ENCODE data around the gene PRR29. TPM values are rescaled to one million over a fixed set of nuclear protein-coding genes. Genes with fewer than 3 reads are reported as not detected.
"Not testable (repeated sequence)": the region's sequence is repeated elsewhere in the genome, so short reads cannot be mapped to it uniquely, and the experiment has no call there.

PRR29 gene
- total RNA-seq, 1 experiment from 2014 or later, result not detected

GRCh38 chr17:64019551-64019961 is 21.4 kb downstream of the PRR29 start:
- not testable (repeated sequence) for H3K27me3 ChIP-seq

GRCh38 chr17:64020056-64020766 is 22.1 kb downstream of the PRR29 start, which contains the start of gene ICAM2:
ICAM2 (minus strand) TSS chr17:64020633; CDS start chr17:64006691, 13,942 bp downstream.
- no peak for DNase-seq

More at GRCh38 chr17:64019551-64019961, 21.4 kb downstream of the PRR29 start:
- DNase-seq, H3K4me3 ChIP-seq, H3K9me3 ChIP-seq, H3K36me3 ChIP-seq: not testable (repeated sequence)

GRCh38 chr17:64022611-64023063 is 24.5 kb downstream of the PRR29 start:
- 0 out of 2 replicates have a peak, but pooled peaks cover 3% of the 10 kb centered on the region for H3K27me3 ChIP-seq
- no peak for DNase-seq

More at GRCh38 chr17:64020056-64020766, 22.1 kb downstream of the PRR29 start, which contains the start of gene ICAM2:
- peaks cover 7% of the 10 kb centered on the region; the same call in 1 of the 2 replicates for H3K27me3 ChIP-seq
- no peak within 1 kb of the TSS for H3K4me3 ChIP-seq
- no peaks in the 10 kb centered on the region for H3K9me3 ChIP-seq
- H3K36me3 ChIP-seq, result no peaks in the 10 kb centered on the region

GRCh38 chr17:64024215-64024654 is 26.1 kb downstream of the PRR29 start:
- Histone ChIP-seq H3K36me3 (no peaks in the 10 kb centered on the region), H3K9me3 (no peaks in the 10 kb centered on the region), H3K4me3 (no peak overlapping the region), H3K27me3 (0 out of 2 replicates have a peak, but pooled peaks cover 3% of the 10 kb centered on the region)
- DNase-seq, result no peak

More at GRCh38 chr17:64022611-64023063, 24.5 kb downstream of the PRR29 start:
- Histone ChIP-seq H3K36me3 (no peaks in the 10 kb centered on the region), H3K9me3 (no peaks in the 10 kb centered on the region), H3K4me3 (no peak overlapping the region)

DNA sequence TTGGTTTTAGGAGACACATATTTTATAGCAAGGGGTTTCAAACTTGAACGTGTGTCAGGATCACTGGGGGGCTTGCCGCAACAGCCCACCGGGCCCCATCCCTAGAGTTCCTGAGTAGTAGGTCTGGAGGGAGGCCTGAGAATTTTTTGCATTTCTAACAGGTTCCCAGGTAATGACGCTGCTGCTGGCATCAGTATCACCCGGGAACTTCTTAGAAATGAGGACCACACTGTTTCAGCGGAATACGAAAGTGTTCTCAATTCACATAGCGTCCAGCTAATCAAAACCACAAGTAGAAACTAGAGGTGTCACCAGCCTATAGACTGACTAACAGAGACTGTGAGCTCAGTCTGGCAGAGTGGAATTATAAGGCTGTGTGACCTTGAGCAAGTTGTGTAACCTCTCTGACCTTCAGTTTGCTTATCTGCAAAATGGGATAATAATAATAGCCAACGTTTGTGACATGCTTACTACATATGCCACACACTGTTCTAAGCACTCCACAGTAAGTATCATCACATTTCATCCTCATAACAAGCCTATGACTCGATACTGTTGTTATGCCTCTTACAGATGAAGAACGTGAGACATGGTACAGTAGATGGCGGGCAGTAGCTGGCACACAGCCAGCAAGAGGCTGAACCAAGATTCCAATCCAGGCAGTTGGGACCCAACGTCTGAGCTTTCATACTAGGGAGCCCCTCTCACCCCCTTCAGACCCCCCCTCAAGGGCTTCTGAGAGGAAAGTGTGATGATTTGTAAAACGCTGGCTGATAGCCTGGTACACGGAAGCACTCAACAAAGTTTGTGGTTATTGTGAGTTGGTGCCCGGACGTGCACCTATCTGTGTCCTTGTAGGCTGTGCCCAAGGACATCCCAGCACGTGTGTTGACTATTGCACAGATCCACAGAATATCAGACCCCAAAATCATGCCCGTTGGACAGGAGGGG is 26.9 kb downstream of the PRR29 start:
- no peaks in the 10 kb centered on the region for H3K36me3 ChIP-seq
- no peak for DNase-seq
- H3K9me3 ChIP-seq, result no peaks in the 10 kb centered on the region
- 0 out of 2 replicates have a peak, but pooled peaks cover 3% of the 10 kb centered on the region for H3K27me3 ChIP-seq
- no peak overlapping the region for H3K4me3 ChIP-seq

DNA sequence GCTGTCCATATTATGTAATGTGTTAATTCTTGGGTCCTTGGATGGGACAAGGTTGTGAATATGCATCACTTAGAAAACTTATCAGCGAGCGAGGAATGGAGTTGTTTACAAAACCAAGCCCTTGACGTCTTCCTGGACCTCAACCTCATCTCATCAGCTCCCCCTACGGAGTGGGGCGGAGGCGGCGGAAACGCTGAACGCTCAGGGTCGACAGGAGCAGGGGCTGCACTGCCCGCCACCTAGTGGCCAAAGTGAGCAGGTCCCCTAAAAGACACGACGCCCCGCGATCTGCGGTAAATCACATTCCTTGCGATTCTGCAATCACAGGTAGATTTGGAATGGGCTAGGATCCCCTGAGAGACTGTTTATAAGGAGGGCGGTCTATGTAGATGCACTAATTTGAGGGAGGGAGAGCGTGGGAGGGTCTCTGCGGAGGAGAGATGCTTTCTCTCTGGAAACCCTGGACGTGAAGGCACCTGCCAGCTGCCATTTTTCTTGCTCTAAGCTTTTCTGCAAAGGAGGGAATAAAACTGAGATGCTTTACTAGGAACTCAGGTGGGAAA is 27.7 kb downstream of the PRR29 start:
- Histone ChIP-seq H3K36me3 (no peaks in the 10 kb centered on the region), H3K9me3 (no peaks in the 10 kb centered on the region), H3K4me3 (no peak overlapping the region), H3K27me3 (0 out of 2 replicates have a peak, but pooled peaks cover 3% of the 10 kb centered on the region)
- DNase-seq, result peak; percentile 76

- no peaks in the 10 kb centered on the region for H3K36me3 ChIP-seq
- H3K27me3 ChIP-seq, result 0 out of 2 replicates have a peak, but pooled peaks cover 3% of the 10 kb centered on the region
- peak; percentile 38 for DNase-seq
- H3K4me3 ChIP-seq, result no peak overlapping the region
- H3K9me3 ChIP-seq, result no peaks in the 10 kb centered on the region
Measured at GRCh38 chr17:64028874-64029464, 30.8 kb downstream of the PRR29 start.

GRCh38 chr17:64032081-64032480 is 33.9 kb downstream of the PRR29 start:
- Histone ChIP-seq H3K27me3 (no peaks in the 10 kb centered on the region), H3K9me3 (no peaks in the 10 kb centered on the region), H3K36me3 (no peaks in the 10 kb centered on the region), H3K4me3 (no peak overlapping the region)
- DNase-seq, result peak; percentile 39

- no peaks in the 10 kb centered on the region for H3K36me3 ChIP-seq
- H3K9me3 ChIP-seq, result no peaks in the 10 kb centered on the region
- DNase-seq, result no peak
- no peak overlapping the region for H3K4me3 ChIP-seq
- H3K27me3 ChIP-seq, result no peaks in the 10 kb centered on the region
Measured at GRCh38 chr17:64036198-64036922, 38.2 kb downstream of the PRR29 start.

- H3K9me3 ChIP-seq, result no peaks in the 10 kb centered on the region
Measured at GRCh38 chr17:64037180-64037579, 39.0 kb downstream of the PRR29 start.

GRCh38 chr17:64037802-64038201 is 39.7 kb downstream of the PRR29 start:
- Histone ChIP-seq H3K27me3 (no peaks in the 10 kb centered on the region), H3K4me3 (no peak overlapping the region), H3K36me3 (no peaks in the 10 kb centered on the region), H3K9me3 (no peaks in the 10 kb centered on the region)
- no peak for DNase-seq

More at GRCh38 chr17:64037180-64037579, 39.0 kb downstream of the PRR29 start:
- H3K36me3 ChIP-seq, result no peaks in the 10 kb centered on the region
- H3K27me3 ChIP-seq, result no peaks in the 10 kb centered on the region
- H3K4me3 ChIP-seq, result no peak overlapping the region
- no peak for DNase-seq

GRCh38 chr17:64038331-64039105 is 40.4 kb downstream of the PRR29 start:
- Histone ChIP-seq H3K9me3 (no peaks in the 10 kb centered on the region), H3K27me3 (no peaks in the 10 kb centered on the region), H3K36me3 (no peaks in the 10 kb centered on the region; the same call in 1 of the 2 replicates), H3K4me3 (no peak overlapping the region)
- DNase-seq, result no peak

DNA sequence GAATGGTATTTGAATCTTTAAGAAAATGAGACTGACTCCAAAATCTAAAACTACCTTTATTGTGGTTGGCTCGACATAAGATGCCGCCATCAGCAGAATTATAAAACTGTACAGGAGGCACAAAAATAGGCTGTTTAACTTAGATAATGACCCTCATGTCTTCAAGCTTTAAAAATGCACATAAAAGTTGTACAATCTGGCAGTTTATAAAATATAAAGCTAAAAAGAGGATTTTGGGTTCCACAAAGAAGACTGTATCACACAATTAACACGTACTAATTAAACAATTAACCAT is 40.9 kb downstream of the PRR29 start:
- Histone ChIP-seq H3K36me3 (no peaks in the 10 kb centered on the region; the same call in 1 of the 2 replicates), H3K9me3 (no peaks in the 10 kb centered on the region), H3K27me3 (no peaks in the 10 kb centered on the region), H3K4me3 (no peak overlapping the region)
- DNase-seq, result no peak

GRCh38 chr17:64040206-64040605 is 42.1 kb downstream of the PRR29 start:
- no peak overlapping the region for H3K4me3 ChIP-seq
- no peak for DNase-seq
- no peaks in the 10 kb centered on the region; the same call in 1 of the 2 replicates for H3K36me3 ChIP-seq
- no peaks in the 10 kb centered on the region for H3K27me3 ChIP-seq
- H3K9me3 ChIP-seq, result no peaks in the 10 kb centered on the region

GRCh38 chr17:64041912-64042311 is 43.8 kb downstream of the PRR29 start:
- H3K4me3 ChIP-seq, result no peak overlapping the region
- no peak for DNase-seq
- H3K36me3 ChIP-seq, result no peaks in the 10 kb centered on the region; the same call in none of the 2 replicates
- no peaks in the 10 kb centered on the region for H3K27me3 ChIP-seq
- no peaks in the 10 kb centered on the region for H3K9me3 ChIP-seq
